IMR-90 (cell line): ENCODE measurements around the gene UGT1A10. TPM values are rescaled to one million over a fixed set of nuclear protein-coding genes. Genes with fewer than 3 reads are reported as not detected.

ENCODE experiments used
- ATAC-seq: fragments of 200-7000 bp; cut with Tn5 transposase; 2 replicates; pipeline ENCODE4 v1.9.1; 2020; ENCODE audit warnings: low read depth, mild to moderate bottlenecking, moderate library complexity
- BruUV-seq: library from RNA; stranded (reverse); fragments of 400-500 nt; replicated peaks from 2 replicates; lab custom pipeline; 2021; lab: Mats Ljungman, UMichigan
- CTCF ChIA-PET: fragments of 300-600 bp; formaldehyde crosslinking; extraction: SDS; loops from one replicate; lab custom pipeline; 2021; ENCODE audit warnings: antibody characterized with exemption; lab: Yijun Ruan, JAX
- POLR2A ChIA-PET: fragments of 300-600 bp; sonication (Branson Sonifier 250); formaldehyde crosslinking; loops from one replicate; lab custom pipeline; 2022; ENCODE audit warnings: antibody characterized with exemption; ENCODE audit not compliant: unreplicated experiment; lab: Charles Lee
- DNase-seq: peaks from one replicate; pipeline ENCODE4 v3.0.0; 2013
- H2AFZ ChIP-seq: replicated peaks from 2 replicates; pipeline ENCODE3; 2013; ENCODE audit warnings: low read length, mild to moderate bottlenecking; ENCODE audit not compliant: poor library complexity
- H2AK5ac ChIP-seq: 2 replicates; pipeline ENCODE4 v1.6.1; 2013; ENCODE audit warnings: low read depth, low read length, inconsistent platforms
- H2AK9ac ChIP-seq: replicated peaks from 2 replicates; pipeline ENCODE3; 2013; ENCODE audit warnings: mild to moderate bottlenecking, low read depth, low read length, moderate library complexity; ENCODE audit not compliant: poor library complexity
- H2BK120ac ChIP-seq: 2 replicates; pipeline ENCODE4 v1.6.1; 2013; ENCODE audit warnings: low read depth, low read length, inconsistent platforms
- H2BK15ac ChIP-seq: 3 replicates; pipeline ENCODE4 v1.6.1; 2013; ENCODE audit warnings: low read depth, low read length, inconsistent platforms
- H2BK20ac ChIP-seq: 2 replicates; pipeline ENCODE4 v1.6.1; 2013; ENCODE audit warnings: low read depth, mild to moderate bottlenecking, inconsistent platforms, low read length, moderate library complexity
- H2BK5ac ChIP-seq: 2 replicates; pipeline ENCODE4 v1.6.1; 2013; ENCODE audit warnings: mild to moderate bottlenecking, low read depth, low read length, inconsistent platforms; ENCODE audit not compliant: poor library complexity, severe bottlenecking
- H3K14ac ChIP-seq: replicated peaks from 2 replicates; pipeline ENCODE4 v1.6.1; 2013; ENCODE audit warnings: low read depth, low read length, inconsistent platforms
- H3K18ac ChIP-seq: 2 replicates; pipeline ENCODE4 v1.6.1; 2013; ENCODE audit warnings: low read depth, low read length, control low read depth
- H3K23ac ChIP-seq: 2 replicates; pipeline ENCODE4 v1.6.1; 2013; ENCODE audit warnings: low read depth, low read length, inconsistent platforms
- H3K27ac ChIP-seq: 2 replicates; pipeline ENCODE4 v1.5.1; 2013; ENCODE audit warnings: mild to moderate bottlenecking, control low read depth, low read length; ENCODE audit not compliant: insufficient read depth
- H3K27me3 ChIP-seq: 2 replicates; pipeline ENCODE4 v1.6.1; 2013; ENCODE audit warnings: low read length; ENCODE audit not compliant: control insufficient read depth, insufficient read depth
- H3K36me3 ChIP-seq: 2 replicates; pipeline ENCODE4 v1.6.1; 2013; ENCODE audit warnings: low read length, mixed read lengths; ENCODE audit not compliant: control insufficient read depth, insufficient read depth
- H3K4ac ChIP-seq: 2 replicates; pipeline ENCODE4 v1.6.1; 2013; ENCODE audit warnings: low read depth, low read length, inconsistent platforms
- H3K4me1 ChIP-seq: 2 replicates; pipeline ENCODE4 v1.6.1; 2013; ENCODE audit warnings: low read length, mixed read lengths; ENCODE audit not compliant: control insufficient read depth, insufficient read depth
- H3K4me2 ChIP-seq: 2 replicates; pipeline ENCODE4 v1.6.1; 2013; ENCODE audit warnings: low read depth, mild to moderate bottlenecking, control low read depth, low read length, moderate library complexity
- H3K4me3 ChIP-seq: 2 replicates; pipeline ENCODE4 v1.5.1; 2013; ENCODE audit warnings: low read depth, mild to moderate bottlenecking, control low read depth, low read length, moderate library complexity; ENCODE audit not compliant: insufficient read depth
- H3K56ac ChIP-seq: 2 replicates; pipeline ENCODE4 v1.6.1; 2013; ENCODE audit warnings: low read length, inconsistent platforms; ENCODE audit not compliant: insufficient read depth; ENCODE audit errors: extremely low read depth
- H3K79me1 ChIP-seq, 2 experiments: 2 replicates each; pipeline ENCODE4 v1.6.1; 2013; ENCODE audit warnings: low read length in 2 of 2, inconsistent platforms in 1 of 2, low read depth in 1 of 2
- H3K9ac ChIP-seq: 2 replicates; pipeline ENCODE4 v1.6.1; 2013; ENCODE audit warnings: low read depth, low read length, control low read depth
- H3K9me1 ChIP-seq: 2 replicates; pipeline ENCODE4 v1.6.1; 2013; ENCODE audit warnings: low read length, inconsistent platforms; ENCODE audit not compliant: insufficient read depth
- H3K9me3 ChIP-seq: 2 replicates; pipeline ENCODE4 v1.6.1; 2013; ENCODE audit warnings: low read length; ENCODE audit not compliant: control insufficient read depth, insufficient read depth
- H4K20me1 ChIP-seq: 2 replicates; pipeline ENCODE4 v1.6.1; 2013; ENCODE audit warnings: low read length, inconsistent platforms; ENCODE audit not compliant: insufficient read depth
- H4K5ac ChIP-seq: 2 replicates; pipeline ENCODE4 v1.6.1; 2013; ENCODE audit warnings: mild to moderate bottlenecking, low read depth, low read length, control low read depth
- H4K8ac ChIP-seq, 2 experiments: 2 replicates each; pipeline ENCODE4 v1.6.1; 2013; ENCODE audit warnings: low read depth in 2 of 2, low read length in 2 of 2, control low read depth in 1 of 2, inconsistent platforms in 1 of 2
- H4K91ac ChIP-seq: 2 replicates; pipeline ENCODE4 v1.6.1; 2013; ENCODE audit warnings: low read depth, low read length, inconsistent platforms; ENCODE audit not compliant: insufficient read depth
- BHLHE40 ChIP-seq: fragments of 150-350 bp; IDR thresholded peaks from 2 replicates; pipeline ENCODE4 v1.6.1; 2016; ENCODE audit warnings: mild to moderate bottlenecking, low read depth, low read length
- MAZ ChIP-seq: IDR thresholded peaks from 2 replicates; pipeline ENCODE4 v1.6.1; 2012; ENCODE audit warnings: low read depth, mild to moderate bottlenecking, low read length, improper control_type of control experiment, moderate library complexity, borderline replicate concordance
- MXI1 ChIP-seq: IDR thresholded peaks from 2 replicates; pipeline ENCODE4 v1.6.1; 2012; ENCODE audit warnings: low read depth, mild to moderate bottlenecking, low read length, moderate library complexity, borderline replicate concordance
- NFE2L2 ChIP-seq: fragments of 150-350 bp; IDR thresholded peaks from 2 replicates; pipeline ENCODE4 v1.6.1; 2016; ENCODE audit warnings: low read depth, mild to moderate bottlenecking, low read length
- POLR2A ChIP-seq: IDR thresholded peaks from 2 replicates; pipeline ENCODE4 v1.6.1; 2012; ENCODE audit warnings: mild to moderate bottlenecking, low read depth, low read length
- RAD21 ChIP-seq: IDR thresholded peaks from 2 replicates; pipeline ENCODE4 v1.6.1; 2012; ENCODE audit warnings: low read length, improper control_type of control experiment
- RCOR1 ChIP-seq: IDR thresholded peaks from 2 replicates; pipeline ENCODE4 v1.6.1; 2012; ENCODE audit warnings: mild to moderate bottlenecking, low read length, improper control_type of control experiment; ENCODE audit not compliant: insufficient replicate concordance
- SMC3 ChIP-seq: fragments of 150-350 bp; IDR thresholded peaks from 2 replicates; pipeline ENCODE4 v1.6.1; 2016; ENCODE audit warnings: low read depth, mild to moderate bottlenecking, antibody characterized with exemption, low read length, moderate library complexity
- WGBS, 2 experiments: methylation state at CpG; one replicate each; pipeline versions ENCODE4 v1.1.5 to v1.1.7; 2013; ENCODE audit warnings: missing lambda C conversion rate in 2 of 2; ENCODE audit not compliant: insufficient read length in 1 of 2; ENCODE audit errors: extremely low coverage in 2 of 2; 5-methylcytosine and 5-hydroxymethylcytosine counted together
- dilution Hi-C: fragments of 300-500 bp; cut with HindIII; formaldehyde crosslinking; loops from one replicate; pipeline ENCODE4 v1.14.3; 2018; ENCODE audit warnings: low sequenced_read_pairs; ENCODE audit not compliant: unreplicated experiment
- in situ Hi-C: fragments of 300-500 bp; cut with MboI; formaldehyde crosslinking; loops from 3 replicates; pipeline ENCODE4 v1.14.3; 2019; ENCODE audit warnings: low sequenced_read_pairs, inconsistent platforms, mixed read lengths
- intact Hi-C: fragments of 100-400 bp; cut with micrococcal nuclease; formaldehyde crosslinking; loops from 2 replicates; pipeline ENCODE4 v1.10.0; 2022
- polyA plus RNA-seq, 3 experiments: library from polyadenylated mRNA; depleted of rRNA; stranded (reverse); fragments of >200 nt; gene quantifications; 2 replicates each; pipeline ENCODE4 v1.2.3, GENCODE V29; 2012; ENCODE audit warnings: low replicate concordance in 1 of 3
- total RNA-seq: library from RNA; depleted of rRNA; stranded (reverse); fragments of >200 nt; gene quantifications from 2 replicates; pipeline ENCODE4 v1.2.3, GENCODE V29; 2012
- TF ChIP-seq, protein P1 (sequence below): fragments of 150-350 bp; IDR thresholded peaks from 2 replicates; pipeline ENCODE4 v1.6.1; 2016; ENCODE audit warnings: low read depth, mild to moderate bottlenecking, low read length, moderate library complexity, borderline replicate concordance
- TF ChIP-seq, protein P2 (sequence below): conservative IDR thresholded peaks from 2 replicates; pipeline ENCODE4 v1.5.1; 2012; ENCODE audit warnings: mild to moderate bottlenecking, low read depth, low read length, improper control_type of control experiment

UGT1A10 gene
- total and polyA plus RNA-seq, 2 of the 4 experiments (the other 2 are of a cell fraction), result not detected

- DNase-seq (no peak), ATAC-seq (no peak)
- Histone ChIP-seq H2AFZ (no peak overlapping the region), H3K23ac (no peak overlapping the region), H4K20me1 (no peaks in the 10 kb centered on the region), H3K56ac (no peak overlapping the region), H3K14ac (no peak overlapping the region), H3K4me3 (no peak overlapping the region), H3K9me1 (no peaks in the 10 kb centered on the region), H3K4me2 (no peak overlapping the region), H3K27me3 (no peaks in the 10 kb centered on the region), H3K79me1 (no peaks in the 10 kb centered on the region), H2BK15ac (no peak overlapping the region), H3K4ac (no peak overlapping the region), H2BK20ac (no peak overlapping the region), H2AK9ac (no peak overlapping the region), H2AK5ac (no peak overlapping the region), H3K9ac (no peak overlapping the region), H2BK5ac (no peak overlapping the region), H3K18ac (no peak overlapping the region), H4K91ac (no peak overlapping the region), H3K4me1 (no peaks in the 10 kb centered on the region), H3K9me3 (no peaks in the 10 kb centered on the region), H4K5ac (no peak overlapping the region), H2BK120ac (no peak overlapping the region), H4K8ac (no peak overlapping the region), H3K36me3 (no peaks in the 10 kb centered on the region), H3K27ac (no peak overlapping the region)
- dilution Hi-C loops (no loop called here), in situ Hi-C loops (no loop called here), intact Hi-C loops (no loop called here)
- no TSS peak for BruUV-seq
- TF ChIP-seq RAD21, result no peak
- TF ChIP-seq, protein P1, sequence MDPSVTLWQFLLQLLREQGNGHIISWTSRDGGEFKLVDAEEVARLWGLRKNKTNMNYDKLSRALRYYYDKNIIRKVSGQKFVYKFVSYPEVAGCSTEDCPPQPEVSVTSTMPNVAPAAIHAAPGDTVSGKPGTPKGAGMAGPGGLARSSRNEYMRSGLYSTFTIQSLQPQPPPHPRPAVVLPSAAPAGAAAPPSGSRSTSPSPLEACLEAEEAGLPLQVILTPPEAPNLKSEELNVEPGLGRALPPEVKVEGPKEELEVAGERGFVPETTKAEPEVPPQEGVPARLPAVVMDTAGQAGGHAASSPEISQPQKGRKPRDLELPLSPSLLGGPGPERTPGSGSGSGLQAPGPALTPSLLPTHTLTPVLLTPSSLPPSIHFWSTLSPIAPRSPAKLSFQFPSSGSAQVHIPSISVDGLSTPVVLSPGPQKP, result no peak
- TF ChIP-seq POLR2A, result no peak
- TF ChIP-seq RCOR1, result no peak
- TF ChIP-seq MAZ, result no peak
- TF ChIP-seq, protein P2, sequence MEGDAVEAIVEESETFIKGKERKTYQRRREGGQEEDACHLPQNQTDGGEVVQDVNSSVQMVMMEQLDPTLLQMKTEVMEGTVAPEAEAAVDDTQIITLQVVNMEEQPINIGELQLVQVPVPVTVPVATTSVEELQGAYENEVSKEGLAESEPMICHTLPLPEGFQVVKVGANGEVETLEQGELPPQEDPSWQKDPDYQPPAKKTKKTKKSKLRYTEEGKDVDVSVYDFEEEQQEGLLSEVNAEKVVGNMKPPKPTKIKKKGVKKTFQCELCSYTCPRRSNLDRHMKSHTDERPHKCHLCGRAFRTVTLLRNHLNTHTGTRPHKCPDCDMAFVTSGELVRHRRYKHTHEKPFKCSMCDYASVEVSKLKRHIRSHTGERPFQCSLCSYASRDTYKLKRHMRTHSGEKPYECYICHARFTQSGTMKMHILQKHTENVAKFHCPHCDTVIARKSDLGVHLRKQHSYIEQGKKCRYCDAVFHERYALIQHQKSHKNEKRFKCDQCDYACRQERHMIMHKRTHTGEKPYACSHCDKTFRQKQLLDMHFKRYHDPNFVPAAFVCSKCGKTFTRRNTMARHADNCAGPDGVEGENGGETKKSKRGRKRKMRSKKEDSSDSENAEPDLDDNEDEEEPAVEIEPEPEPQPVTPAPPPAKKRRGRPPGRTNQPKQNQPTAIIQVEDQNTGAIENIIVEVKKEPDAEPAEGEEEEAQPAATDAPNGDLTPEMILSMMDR, result no peak
- no peak for TF ChIP-seq NFE2L2
- no peak for TF ChIP-seq MXI1
- TF ChIP-seq BHLHE40, result no peak
- no peak for TF ChIP-seq SMC3
- no CpG with 5 or more reads among the region's 1 CpG for WGBS, 2 experiments
- CTCF ChIA-PET, result no interaction called here
- POLR2A ChIA-PET, result no interaction called here
Observed at GRCh38 chr2:233674314-233674713, 38.1 kb downstream of the UGT1A10 start.
